ENCODE data around the gene COL2A1.

Gene COL2A1

DNA sequence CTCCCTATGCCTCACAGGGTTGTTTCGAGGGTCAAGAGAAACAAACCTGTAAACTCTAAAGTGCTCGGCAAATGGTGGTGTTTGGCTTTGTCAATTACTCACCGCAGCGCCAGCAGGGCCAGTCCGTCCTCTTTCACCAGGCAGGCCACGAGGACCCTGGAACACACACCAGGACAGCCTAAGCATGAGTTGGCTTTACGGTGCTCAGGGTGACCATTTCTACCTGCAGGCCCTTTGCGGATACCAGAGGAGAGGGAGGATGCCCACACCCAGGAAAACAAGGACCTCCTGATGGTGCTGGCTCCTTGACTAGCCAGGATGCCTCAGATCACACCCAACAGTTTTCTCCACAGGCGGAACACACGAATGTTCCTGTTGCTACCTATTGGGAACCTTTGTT, 11.5 kb downstream of the COL2A1 start:
- peaks cover 16% of the 10 kb centered on the region for H3K4me1 ChIP-seq (ENCODE audit: control insufficient read depth, insufficient read depth, low read length, poor library complexity, severe bottlenecking)
- H3K36me3 ChIP-seq (ENCODE audit: control insufficient read depth, insufficient read depth, low read length), result no peaks in the 10 kb centered on the region
- no peak overlapping the region for H3K27ac ChIP-seq (ENCODE audit: insufficient read depth, low read length, poor library complexity, severe bottlenecking)
- no peaks in the 10 kb centered on the region for H3K27me3 ChIP-seq (replicated peaks; ENCODE audit: control insufficient read depth, insufficient read depth, low read length, poor library complexity, severe bottlenecking)
- no peak overlapping the region for H3K4me3 ChIP-seq (ENCODE audit: insufficient read depth, low read depth, low read length, poor library complexity, severe bottlenecking)
- DNase-seq, result no peak
- no peaks in the 10 kb centered on the region for H3K9me3 ChIP-seq (ENCODE audit: control insufficient read depth, low read length)

DNA sequence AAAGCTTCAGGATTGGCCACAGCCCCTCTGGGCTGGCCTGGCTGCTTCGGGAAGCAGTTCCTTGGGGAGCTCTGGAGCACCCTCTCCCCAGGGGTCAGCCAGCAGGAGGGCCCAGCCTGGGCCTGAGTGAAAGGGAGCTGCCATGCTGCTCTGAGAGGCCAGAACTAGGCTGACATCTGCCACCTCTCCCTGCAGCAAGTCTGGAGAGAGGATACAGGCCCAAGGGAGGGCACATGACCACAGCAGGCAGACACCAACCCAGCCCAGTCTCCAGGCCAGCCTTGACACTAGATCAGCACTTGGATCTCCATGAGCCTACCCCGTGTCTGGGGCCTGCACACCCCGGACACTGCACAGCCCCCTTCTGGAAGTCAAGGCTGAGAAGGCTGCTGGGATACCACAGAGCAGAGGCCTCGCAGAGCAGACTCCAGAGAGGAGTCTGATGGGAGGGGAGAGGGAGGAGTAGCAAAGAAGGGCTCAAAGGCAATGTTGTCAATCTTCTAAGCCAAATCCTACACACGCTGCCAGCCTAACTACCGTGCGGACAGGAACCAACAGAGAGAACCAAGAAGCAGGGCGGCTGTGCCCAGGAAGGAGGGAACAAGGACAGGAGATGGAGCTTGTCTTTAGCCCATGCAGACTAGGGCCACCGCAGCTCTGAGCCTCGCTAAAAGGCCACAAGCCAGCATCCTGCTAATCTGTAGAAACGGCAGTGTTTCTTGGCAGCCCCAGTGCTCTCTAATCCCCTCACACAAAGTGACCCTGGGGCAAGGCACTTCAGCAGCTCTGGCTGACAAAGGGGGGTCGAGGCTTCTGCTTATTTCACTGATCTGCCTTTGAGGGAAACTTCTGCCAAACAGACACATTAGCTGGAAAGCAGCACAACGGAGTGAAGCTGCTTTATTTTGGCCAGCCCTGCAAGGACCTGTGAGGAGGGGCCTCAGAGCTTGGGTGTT, 12.9 kb downstream of the COL2A1 start:
- Histone ChIP-seq H3K9me3 (ENCODE audit: control insufficient read depth, low read length) (no peaks in the 10 kb centered on the region), H3K27me3 (replicated peaks; ENCODE audit: control insufficient read depth, insufficient read depth, low read length, poor library complexity, severe bottlenecking) (no peaks in the 10 kb centered on the region), H3K4me3 (ENCODE audit: insufficient read depth, low read depth, low read length, poor library complexity, severe bottlenecking) (no peak overlapping the region)

DNA sequence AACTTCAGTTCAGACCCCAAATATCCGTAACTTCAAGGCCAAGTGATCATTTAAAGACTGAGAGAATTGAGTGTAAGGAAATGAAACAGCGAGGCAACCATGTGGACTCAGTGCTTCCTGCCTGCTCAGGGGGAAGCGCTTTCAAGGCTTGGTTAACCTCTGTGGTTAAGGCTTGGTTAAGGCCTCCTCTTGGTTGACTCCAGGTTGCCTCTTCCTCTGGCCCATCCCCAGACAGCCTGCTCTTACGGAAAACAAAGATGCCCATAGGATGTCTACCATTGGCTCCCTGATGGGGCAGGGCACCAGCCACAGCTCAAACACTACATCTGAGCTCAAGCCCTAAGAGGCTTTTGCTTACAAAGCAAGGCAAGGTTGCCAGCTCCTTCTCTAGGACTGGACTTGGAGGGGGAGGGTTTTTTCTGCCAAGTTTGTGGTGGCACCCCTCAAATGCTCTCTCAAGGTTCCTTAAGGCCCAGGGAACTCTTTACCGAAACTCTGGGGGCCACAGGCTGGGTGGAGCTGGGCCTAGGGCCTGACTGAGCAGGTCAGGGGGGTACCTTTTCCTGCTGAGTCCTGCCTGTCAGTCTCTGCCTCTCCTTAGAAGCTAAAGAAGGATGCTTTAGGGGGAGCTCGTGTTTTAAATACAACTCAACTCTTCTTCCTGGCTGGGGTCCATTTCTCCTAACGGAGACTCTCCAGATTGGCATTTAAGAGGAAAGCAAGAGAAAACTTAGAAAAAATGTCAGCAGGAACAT, 13.7 kb downstream of the COL2A1 start:
- H3K9me3 ChIP-seq (ENCODE audit: control insufficient read depth, low read length), result no peaks in the 10 kb centered on the region
- no peak overlapping the region for H3K4me3 ChIP-seq (ENCODE audit: insufficient read depth, low read depth, low read length, poor library complexity, severe bottlenecking)
- H3K27me3 ChIP-seq (replicated peaks; ENCODE audit: control insufficient read depth, insufficient read depth, low read length, poor library complexity, severe bottlenecking), result no peaks in the 10 kb centered on the region
- DNase-seq, result peak in 2 of 3 donors; percentile 30 to 36
- H3K36me3 ChIP-seq (ENCODE audit: control insufficient read depth, insufficient read depth, low read length), result no peaks in the 10 kb centered on the region
- H3K4me1 ChIP-seq (ENCODE audit: control insufficient read depth, insufficient read depth, low read length, poor library complexity, severe bottlenecking), result peaks cover 16% of the 10 kb centered on the region
- H3K27ac ChIP-seq (ENCODE audit: insufficient read depth, low read length, poor library complexity, severe bottlenecking), result no peak overlapping the region

More for the DNA sequence above, 12.9 kb downstream of the COL2A1 start:
- Histone ChIP-seq H3K4me1 (ENCODE audit: control insufficient read depth, insufficient read depth, low read length, poor library complexity, severe bottlenecking) (peaks cover 16% of the 10 kb centered on the region), H3K27ac (ENCODE audit: insufficient read depth, low read length, poor library complexity, severe bottlenecking) (no peak overlapping the region), H3K36me3 (ENCODE audit: control insufficient read depth, insufficient read depth, low read length) (no peaks in the 10 kb centered on the region)
- no peak for DNase-seq

DNA sequence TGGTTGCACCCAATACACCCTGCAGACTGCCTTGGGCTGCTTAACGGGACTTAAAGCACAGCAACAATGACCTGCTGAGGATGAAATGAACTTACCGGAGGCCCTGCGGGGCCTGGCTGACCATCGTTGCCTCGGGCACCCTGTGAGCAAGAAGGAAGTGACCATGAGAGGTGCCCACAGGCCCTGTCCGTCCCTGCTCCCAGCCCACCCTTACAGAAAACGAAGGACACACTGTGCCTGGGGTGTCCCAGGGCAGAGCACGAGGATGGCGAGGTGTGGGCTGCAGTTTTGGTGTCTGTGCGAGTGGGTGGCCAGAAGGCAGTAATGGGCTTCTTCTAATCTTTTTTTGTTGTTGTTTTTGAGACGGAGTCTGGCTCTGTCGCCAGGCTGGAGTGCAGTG, 14.6 kb downstream of the COL2A1 start:
- peaks cover 16% of the 10 kb centered on the region for H3K4me1 ChIP-seq (ENCODE audit: control insufficient read depth, insufficient read depth, low read length, poor library complexity, severe bottlenecking)
- DNase-seq, result no peak
- H3K36me3 ChIP-seq (ENCODE audit: control insufficient read depth, insufficient read depth, low read length), result no peaks in the 10 kb centered on the region
- no peaks in the 10 kb centered on the region for H3K27me3 ChIP-seq (replicated peaks; ENCODE audit: control insufficient read depth, insufficient read depth, low read length, poor library complexity, severe bottlenecking)
- no peak overlapping the region for H3K27ac ChIP-seq (ENCODE audit: insufficient read depth, low read length, poor library complexity, severe bottlenecking)
- H3K4me3 ChIP-seq (ENCODE audit: insufficient read depth, low read depth, low read length, poor library complexity, severe bottlenecking), result no peak overlapping the region
- no peaks in the 10 kb centered on the region for H3K9me3 ChIP-seq (ENCODE audit: control insufficient read depth, low read length)

DNA sequence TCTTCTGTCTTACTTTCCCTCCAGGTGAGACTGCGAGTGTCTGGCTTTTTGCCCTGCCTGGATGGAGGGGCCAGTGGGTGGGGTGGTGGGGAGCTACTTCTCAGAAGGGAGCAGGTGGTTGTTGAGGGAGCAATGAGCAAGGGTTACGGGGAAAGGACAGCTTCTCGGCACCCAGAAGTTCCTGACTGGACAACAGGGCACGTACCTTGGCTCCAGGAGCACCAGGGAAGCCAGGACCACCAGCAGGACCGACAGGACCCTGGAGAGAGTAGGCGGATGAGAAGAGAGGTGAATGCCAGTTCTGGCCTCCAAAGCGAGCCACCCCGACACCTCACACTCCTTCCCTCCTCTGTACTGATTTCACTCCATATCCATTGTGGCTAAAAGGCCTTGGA, 15.3 kb downstream of the COL2A1 start:
- H3K9me3 ChIP-seq (ENCODE audit: control insufficient read depth, low read length), result no peaks in the 10 kb centered on the region
- no peaks in the 10 kb centered on the region for H3K27me3 ChIP-seq (replicated peaks; ENCODE audit: control insufficient read depth, insufficient read depth, low read length, poor library complexity, severe bottlenecking)
- H3K4me1 ChIP-seq (ENCODE audit: control insufficient read depth, insufficient read depth, low read length, poor library complexity, severe bottlenecking), result peaks cover 16% of the 10 kb centered on the region
- H3K27ac ChIP-seq (ENCODE audit: insufficient read depth, low read length, poor library complexity, severe bottlenecking), result no peak overlapping the region
- H3K36me3 ChIP-seq (ENCODE audit: control insufficient read depth, insufficient read depth, low read length), result no peaks in the 10 kb centered on the region
- H3K4me3 ChIP-seq (ENCODE audit: insufficient read depth, low read depth, low read length, poor library complexity, severe bottlenecking), result no peak overlapping the region
- DNase-seq, result no peak

DNA sequence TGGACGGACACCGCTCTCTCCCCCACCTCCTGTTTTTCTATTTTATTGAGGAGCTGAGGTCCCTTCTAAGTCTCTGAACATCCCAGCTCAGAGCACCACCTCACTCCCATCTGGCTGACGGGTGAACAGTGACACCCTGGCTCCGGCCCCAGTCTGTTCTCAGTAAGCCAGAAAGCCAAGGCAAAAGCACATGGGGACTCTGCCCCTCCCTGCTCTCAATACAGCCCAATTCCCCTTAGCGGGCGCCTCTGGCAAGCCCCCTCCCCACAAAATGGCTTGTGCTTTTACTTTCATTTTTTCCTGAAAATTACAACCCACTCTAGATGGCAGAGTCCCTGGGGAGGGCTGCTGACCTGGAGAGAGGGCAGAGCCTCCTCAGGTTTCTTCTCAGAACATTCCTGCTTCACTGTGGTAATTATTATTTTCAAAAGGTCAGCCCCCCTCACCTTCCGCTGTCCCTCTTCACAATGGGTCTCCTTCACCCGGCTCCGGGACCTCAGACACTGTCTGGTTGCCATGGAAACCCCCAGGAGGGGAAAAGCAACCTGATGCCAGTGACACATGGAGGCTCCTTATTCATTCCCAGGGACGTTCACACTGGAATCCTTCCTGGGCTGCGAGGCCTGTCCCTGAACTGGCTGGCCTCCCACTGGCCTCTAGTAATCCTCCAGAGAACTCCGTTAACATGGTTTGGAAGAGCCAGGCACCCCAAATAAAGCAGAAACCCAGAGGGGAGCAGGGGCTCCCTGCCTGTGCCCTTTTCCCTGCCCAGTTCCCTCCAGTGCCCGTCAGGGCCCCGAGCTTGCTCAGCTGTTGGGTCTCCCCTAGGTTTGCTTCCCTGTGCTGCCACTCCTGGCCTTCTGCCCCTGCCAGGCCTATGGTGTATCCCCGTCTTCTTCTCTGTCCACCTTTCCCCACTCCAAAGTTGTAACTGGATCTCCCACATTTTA, 15.9 kb downstream of the COL2A1 start:
- Histone ChIP-seq H3K4me1 (ENCODE audit: control insufficient read depth, insufficient read depth, low read length, poor library complexity, severe bottlenecking) (peaks cover 16% of the 10 kb centered on the region), H3K4me3 (ENCODE audit: insufficient read depth, low read depth, low read length, poor library complexity, severe bottlenecking) (no peak overlapping the region), H3K27ac (ENCODE audit: insufficient read depth, low read length, poor library complexity, severe bottlenecking) (no peak overlapping the region), H3K9me3 (ENCODE audit: control insufficient read depth, low read length) (no peaks in the 10 kb centered on the region), H3K36me3 (ENCODE audit: control insufficient read depth, insufficient read depth, low read length) (no peaks in the 10 kb centered on the region), H3K27me3 (replicated peaks; ENCODE audit: control insufficient read depth, insufficient read depth, low read length, poor library complexity, severe bottlenecking) (no peaks in the 10 kb centered on the region)
- DNase-seq, result no peak

DNA sequence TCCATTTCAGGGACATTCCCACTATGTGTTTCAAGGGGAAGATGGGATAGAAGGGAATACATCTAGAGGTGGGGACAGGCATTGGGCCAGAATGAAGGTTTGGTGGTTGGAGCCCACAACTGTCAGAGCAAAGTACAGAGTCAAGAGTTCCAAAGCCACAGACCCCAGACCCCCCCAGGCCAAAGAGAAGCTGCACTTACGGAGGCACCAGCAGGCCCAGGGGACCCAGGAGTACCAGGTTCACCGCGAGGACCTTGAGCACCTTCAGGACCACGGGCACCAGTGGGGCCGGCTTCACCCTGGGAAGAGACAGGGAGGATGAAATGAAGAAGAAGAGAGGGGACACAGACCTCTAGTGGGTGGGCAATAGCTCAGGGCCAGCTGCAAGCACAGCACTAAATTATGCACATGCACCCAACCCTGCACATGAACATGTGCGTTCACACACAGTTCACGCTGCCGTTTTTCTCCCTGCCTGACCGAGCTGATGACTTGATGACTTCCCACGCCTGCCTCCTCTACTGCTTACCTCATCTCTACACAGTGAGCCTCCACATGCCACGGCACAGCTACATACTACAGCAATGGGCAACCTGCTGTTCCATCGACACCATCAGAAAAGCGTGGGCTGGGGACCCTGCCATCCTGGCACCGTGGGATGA, 16.7 kb downstream of the COL2A1 start:
- H3K36me3 ChIP-seq (ENCODE audit: control insufficient read depth, insufficient read depth, low read length), result no peaks in the 10 kb centered on the region
- no peak for DNase-seq
- H3K27ac ChIP-seq (ENCODE audit: insufficient read depth, low read length, poor library complexity, severe bottlenecking), result no peak overlapping the region
- peaks cover 16% of the 10 kb centered on the region for H3K4me1 ChIP-seq (ENCODE audit: control insufficient read depth, insufficient read depth, low read length, poor library complexity, severe bottlenecking)
- no peaks in the 10 kb centered on the region for H3K9me3 ChIP-seq (ENCODE audit: control insufficient read depth, low read length)
- H3K27me3 ChIP-seq (replicated peaks; ENCODE audit: control insufficient read depth, insufficient read depth, low read length, poor library complexity, severe bottlenecking), result no peaks in the 10 kb centered on the region
- no peak overlapping the region for H3K4me3 ChIP-seq (ENCODE audit: insufficient read depth, low read depth, low read length, poor library complexity, severe bottlenecking)

DNA sequence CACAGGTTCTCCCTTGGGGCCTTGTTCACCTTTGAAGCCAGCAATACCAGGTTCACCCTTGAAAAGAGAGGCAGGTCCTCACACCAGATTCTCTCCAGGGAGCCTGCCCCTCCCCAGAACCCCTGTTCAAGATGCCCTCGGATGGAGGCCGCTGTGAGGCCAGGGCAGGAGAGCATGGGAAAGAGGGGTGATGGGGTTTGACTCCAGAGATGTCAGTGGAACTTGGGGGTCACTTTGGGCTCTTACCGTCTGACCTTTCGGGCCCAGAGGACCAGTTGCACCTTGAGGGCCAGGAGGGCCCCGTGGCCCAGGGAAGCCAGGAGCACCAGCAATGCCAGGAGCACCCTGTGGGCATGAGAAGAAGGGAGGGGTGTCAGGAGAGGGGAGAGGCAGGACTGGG, 17.4 kb downstream of the COL2A1 start:
- H3K4me1 ChIP-seq (ENCODE audit: control insufficient read depth, insufficient read depth, low read length, poor library complexity, severe bottlenecking), result peaks cover 16% of the 10 kb centered on the region
- H3K36me3 ChIP-seq (ENCODE audit: control insufficient read depth, insufficient read depth, low read length), result no peaks in the 10 kb centered on the region
- no peaks in the 10 kb centered on the region for H3K9me3 ChIP-seq (ENCODE audit: control insufficient read depth, low read length)
- H3K27me3 ChIP-seq (replicated peaks; ENCODE audit: control insufficient read depth, insufficient read depth, low read length, poor library complexity, severe bottlenecking), result no peaks in the 10 kb centered on the region
- no peak overlapping the region for H3K4me3 ChIP-seq (ENCODE audit: insufficient read depth, low read depth, low read length, poor library complexity, severe bottlenecking)
- no peak overlapping the region for H3K27ac ChIP-seq (ENCODE audit: insufficient read depth, low read length, poor library complexity, severe bottlenecking)
- no peak for DNase-seq

DNA sequence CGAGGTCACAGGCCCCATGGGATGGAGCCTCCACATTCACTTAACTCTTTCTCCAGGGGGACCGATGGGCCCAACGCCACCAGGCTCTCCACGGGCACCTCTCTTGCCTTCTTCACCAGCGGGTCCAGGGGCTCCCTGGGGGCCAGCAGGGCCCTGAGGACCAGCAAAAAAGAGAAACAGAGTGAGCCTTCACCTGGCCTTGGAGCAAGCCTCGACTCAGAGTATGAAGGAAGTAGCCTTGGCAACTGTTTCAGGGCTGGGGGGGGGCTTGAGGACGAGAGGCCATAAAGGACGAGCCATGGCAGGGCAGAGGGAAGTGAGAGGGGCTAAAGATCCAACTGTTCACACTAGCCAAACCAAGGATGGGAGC, 18.0 kb downstream of the COL2A1 start:
- H3K36me3 ChIP-seq (ENCODE audit: control insufficient read depth, insufficient read depth, low read length), result no peaks in the 10 kb centered on the region
- no peak for DNase-seq
- no peaks in the 10 kb centered on the region for H3K9me3 ChIP-seq (ENCODE audit: control insufficient read depth, low read length)
- peaks cover 16% of the 10 kb centered on the region for H3K4me1 ChIP-seq (ENCODE audit: control insufficient read depth, insufficient read depth, low read length, poor library complexity, severe bottlenecking)
- no peak overlapping the region for H3K27ac ChIP-seq (ENCODE audit: insufficient read depth, low read length, poor library complexity, severe bottlenecking)
- no peaks in the 10 kb centered on the region for H3K27me3 ChIP-seq (replicated peaks; ENCODE audit: control insufficient read depth, insufficient read depth, low read length, poor library complexity, severe bottlenecking)
- H3K4me3 ChIP-seq (ENCODE audit: insufficient read depth, low read depth, low read length, poor library complexity, severe bottlenecking), result no peak overlapping the region
